H9 (cell line): Measurements from ENCODE around the gene BATF. TPM values are rescaled to one million over a fixed set of nuclear protein-coding genes. Genes with fewer than 3 reads are reported as not detected.
A peak's percentile ranks its signal among the peaks of the same experiment; 100 is the strongest.

ENCODE experiments used
- DNase-seq: peaks from one replicate; pipeline ENCODE4 v3.0.0-alpha.2; 2017
- H2AFZ ChIP-seq: one replicate; pipeline ENCODE4 v1.6.1; 2013; ENCODE audit warnings: mild to moderate bottlenecking, low read length, control low read depth, moderate library complexity
- H2AK5ac ChIP-seq: 2 replicates; pipeline ENCODE4 v1.6.1; 2013; ENCODE audit warnings: low read length, control low read depth, mixed read lengths; ENCODE audit not compliant: insufficient read length
- H2BK120ac ChIP-seq: one replicate; pipeline ENCODE4 v1.6.1; 2013; ENCODE audit warnings: low read depth, mild to moderate bottlenecking, low read length, control low read depth, inconsistent platforms; ENCODE audit not compliant: poor library complexity, severe bottlenecking
- H2BK12ac ChIP-seq: 2 replicates; pipeline ENCODE4 v1.6.1; 2013; ENCODE audit warnings: low read length, control low read depth, mixed read lengths, low read depth; ENCODE audit not compliant: insufficient read length
- H2BK15ac ChIP-seq: 2 replicates; pipeline ENCODE4 v1.6.1; 2013; ENCODE audit warnings: low read depth, low read length, control low read depth
- H2BK20ac ChIP-seq: one replicate; pipeline ENCODE4 v1.6.1; 2013; ENCODE audit warnings: low read depth, mild to moderate bottlenecking, low read length, control low read depth, inconsistent platforms; ENCODE audit not compliant: poor library complexity, severe bottlenecking
- H2BK5ac ChIP-seq: 2 replicates; pipeline ENCODE4 v1.6.1; 2013; ENCODE audit warnings: low read length, control low read depth, mixed read lengths; ENCODE audit not compliant: insufficient read length
- H3K14ac ChIP-seq: 2 replicates; pipeline ENCODE4 v1.6.1; 2013; ENCODE audit warnings: low read length, control low read depth; ENCODE audit not compliant: insufficient read depth
- H3K18ac ChIP-seq: 2 replicates; pipeline ENCODE4 v1.6.1; 2013; ENCODE audit warnings: low read depth, mild to moderate bottlenecking, mixed read lengths, low read length, control low read depth; ENCODE audit not compliant: insufficient read length
- H3K23ac ChIP-seq: 2 replicates; pipeline ENCODE4 v1.6.1; 2013; ENCODE audit warnings: low read length, control low read depth, mixed read lengths, low read depth; ENCODE audit not compliant: insufficient read length
- H3K23me2 ChIP-seq: 2 replicates; pipeline ENCODE4 v1.6.1; 2013; ENCODE audit warnings: low read depth, mild to moderate bottlenecking, mixed read lengths, low read length, control low read depth; ENCODE audit not compliant: insufficient read length, poor library complexity, severe bottlenecking
- H3K27ac ChIP-seq: 2 replicates; pipeline ENCODE4 v1.5.1; 2013; ENCODE audit warnings: low read length, control low read depth, mixed read lengths, low read depth; ENCODE audit not compliant: insufficient read length
- H3K27me3 ChIP-seq: 2 replicates; pipeline ENCODE4 v1.6.1; 2013; ENCODE audit warnings: low read length, control low read depth, inconsistent platforms; ENCODE audit not compliant: insufficient read depth
- H3K4ac ChIP-seq: 2 replicates; pipeline ENCODE4 v1.6.1; 2013; ENCODE audit warnings: low read depth, mild to moderate bottlenecking, control low read depth, inconsistent platforms, low read length, moderate library complexity
- H3K4me1 ChIP-seq: 2 replicates; pipeline ENCODE4 v1.6.1; 2013; ENCODE audit warnings: low read length, control low read depth, inconsistent platforms; ENCODE audit not compliant: insufficient read depth
- H3K4me2 ChIP-seq: 2 replicates; pipeline ENCODE4 v1.6.1; 2013; ENCODE audit warnings: low read length, control low read depth, mixed read lengths; ENCODE audit not compliant: insufficient read length, insufficient read depth
- H3K56ac ChIP-seq: 2 replicates; pipeline ENCODE4 v1.6.1; 2013; ENCODE audit warnings: low read depth, mild to moderate bottlenecking, mixed read lengths, low read length, control low read depth; ENCODE audit not compliant: insufficient read length
- H3K79me1 ChIP-seq: 2 replicates; pipeline ENCODE4 v1.6.1; 2013; ENCODE audit warnings: low read depth, mild to moderate bottlenecking, moderate library complexity, low read length, control low read depth, inconsistent platforms; ENCODE audit not compliant: insufficient read depth, poor library complexity, severe bottlenecking
- H3K79me2 ChIP-seq: 2 replicates; pipeline ENCODE4 v1.6.1; 2013; ENCODE audit warnings: low read length, control low read depth, inconsistent platforms; ENCODE audit not compliant: insufficient read depth
- H3K9ac ChIP-seq: 2 replicates; pipeline ENCODE4 v1.6.1; 2013; ENCODE audit warnings: low read length, control low read depth, mixed read lengths; ENCODE audit not compliant: insufficient read length; ENCODE audit errors: extremely low read depth
- H3K9me3 ChIP-seq: one replicate; pipeline ENCODE4 v1.6.1; 2013; ENCODE audit warnings: low read depth, low read length, inconsistent platforms; ENCODE audit not compliant: control insufficient read depth
- H3T11ph ChIP-seq: one replicate; pipeline ENCODE4 v1.6.1; 2013; ENCODE audit warnings: mild to moderate bottlenecking, low read length, control low read depth, inconsistent platforms
- H4K20me1 ChIP-seq: one replicate; pipeline ENCODE4 v1.6.1; 2013; ENCODE audit not compliant: control insufficient read depth, insufficient read length, insufficient read depth
- H4K5ac ChIP-seq: 2 replicates; pipeline ENCODE4 v1.6.1; 2013; ENCODE audit warnings: low read depth, mild to moderate bottlenecking, mixed read lengths, low read length, control low read depth; ENCODE audit not compliant: insufficient read length
- H4K8ac ChIP-seq: replicated peaks from 2 replicates; pipeline ENCODE4 v1.6.1; 2013; ENCODE audit warnings: low read length, control low read depth, mixed read lengths, low read depth; ENCODE audit not compliant: insufficient read length
- H4K91ac ChIP-seq: 2 replicates; pipeline ENCODE4 v1.6.1; 2013; ENCODE audit warnings: low read depth, mild to moderate bottlenecking, moderate library complexity, mixed read lengths, low read length, control low read depth; ENCODE audit not compliant: insufficient read length
- H3K27ac Mint-ChIP-seq, 3 experiments: 2 replicates in 2 of 3; 3 replicates in 1 of 3; pipeline ENCODE4 v1.8.0; 2020 to 2021; ENCODE audit warnings: mixed read lengths in 3 of 3, mild to moderate bottlenecking in 1 of 3, moderate library complexity in 1 of 3
- H3K27me3 Mint-ChIP-seq: 2 replicates; pipeline ENCODE4 v1.8.0; 2021; ENCODE audit warnings: low read depth, mild to moderate bottlenecking, moderate library complexity, mixed read lengths
- H3K36me3 Mint-ChIP-seq, 3 experiments: 2 replicates in 2 of 3; 3 replicates in 1 of 3; pipeline ENCODE4 v1.8.0; 2020 to 2021; ENCODE audit warnings: low read depth in 3 of 3, mixed read lengths in 3 of 3; ENCODE audit not compliant: insufficient read depth in 1 of 3
- H3K4me1 Mint-ChIP-seq, 2 experiments: 2 replicates each; pipeline ENCODE4 v1.8.0; 2020; ENCODE audit warnings: mixed read lengths in 2 of 2
- H3K4me3 Mint-ChIP-seq, 2 experiments: 2 replicates in 1 of 2; 3 replicates in 1 of 2; pipeline ENCODE4 v1.8.0; 2020 to 2021; ENCODE audit warnings: mild to moderate bottlenecking in 2 of 2, mixed read lengths in 2 of 2, moderate library complexity in 1 of 2
- H3K9me3 Mint-ChIP-seq, 2 experiments: 2 replicates in 1 of 2; 3 replicates in 1 of 2; pipeline ENCODE4 v1.8.0; 2020; ENCODE audit warnings: mild to moderate bottlenecking in 2 of 2, mixed read lengths in 2 of 2, moderate library complexity in 1 of 2
- CTCF ChIP-seq: fragments of 200-600 bp; sonication (generic); conservative IDR thresholded peaks from 3 replicates; pipeline ENCODE4 v1.8.0; 2021; ENCODE audit warnings: antibody characterized with exemption, mild to moderate bottlenecking
- WGBS: extraction: QIAGEN DNeasy Blood & Tissue Kit; methylation state at CpG from one replicate; pipeline ENCODE4 v1.1.7; 2013; ENCODE audit warnings: missing lambda C conversion rate, low lambda C conversion rate, mixed read lengths; ENCODE audit not compliant: insufficient read length; ENCODE audit errors: extremely low coverage; 5-methylcytosine and 5-hydroxymethylcytosine counted together
- total RNA-seq: library from RNA; stranded (reverse); gene quantifications from 2 replicates; pipeline ENCODE4 v1.2.1, GENCODE V29; 2021

Gene BATF
- total RNA-seq, 1 experiment from 2014 or later, result not detected

GRCh38 chr14:75578102-75578785, 56.0 kb downstream of the BATF start, which contains the start of gene FLVCR2:
Gene FLVCR2, plus strand, starts transcription at chr14:75578620. Its CDS starts 353 bp downstream, at chr14:75578973.
- Histone ChIP-seq H4K8ac (no peak within 1 kb of the TSS), H3K27me3 (no peaks in the 10 kb centered on the region; the same call in 1 of the 2 replicates), H4K5ac (no peak within 1 kb of the TSS), H3T11ph (no peak within 1 kb of the TSS), H2AK5ac (no peak within 1 kb of the TSS), H3K4ac (no peak within 1 kb of the TSS), H3K4me1 (peaks cover 6% of the 10 kb centered on the region), H2BK120ac (no peak within 1 kb of the TSS), H4K91ac (no peak within 1 kb of the TSS), H3K27ac (no peak within 1 kb of the TSS), H3K23ac (no peak within 1 kb of the TSS), H3K18ac (peak within 1 kb of the TSS; percentile 39), H3K56ac (no peak within 1 kb of the TSS), H2AFZ (peak within 1 kb of the TSS; percentile 96), H2BK15ac (no peak within 1 kb of the TSS), H4K20me1 (no peaks in the 10 kb centered on the region), H3K79me1 (no peaks in the 10 kb centered on the region), H2BK20ac (no peak within 1 kb of the TSS), H3K4me2 (peak within 1 kb of the TSS; percentile 86), H3K9me3 (no peaks in the 10 kb centered on the region), H3K23me2 (peaks cover 14% of the 10 kb centered on the region), H2BK5ac (no peak within 1 kb of the TSS), H3K14ac (no peak within 1 kb of the TSS), H3K9ac (no peak within 1 kb of the TSS), H3K79me2 (no peaks in the 10 kb centered on the region), H2BK12ac (no peak within 1 kb of the TSS)
- Mint-ChIP-seq H3K9me3 (no peaks in the 10 kb centered on the region; a peak in 1 of 5 replicates), H3K27ac (peak within 1 kb of the TSS; percentile 57 to 72 (median 59); a peak in 5 of 7 replicates), H3K36me3 (no peaks in the 10 kb centered on the region), H3K4me3 (peak within 1 kb of the TSS; percentile 82 to 90), H3K27me3 (peaks cover 14% of the 10 kb centered on the region), H3K4me1 (peaks cover 12 to 15% of the 10 kb centered on the region in 2 experiments; a peak in 3 of 4 replicates)
- WGBS, result no CpG with 5 or more reads among the region's 49 CpGs
- peak; percentile 82 for DNase-seq
- TF ChIP-seq CTCF, result no peak
